PC-3 (cell line): ENCODE results near the gene NLGN3. TPM values are rescaled to one million over a fixed set of nuclear protein-coding genes. Genes with fewer than 3 reads are reported as not detected.

Experiments used
- ATAC-seq: fragments of 200-7000 bp; cut with Tn5 transposase; 2 replicates; pipeline ENCODE4 v1.9.1; 2020; ENCODE audit warnings: mild to moderate bottlenecking, moderate library complexity
- BruUV-seq: library from RNA; stranded (reverse); fragments of 400-500 nt; replicated peaks from 2 replicates; lab custom pipeline; 2021; lab: Mats Ljungman, UMichigan
- CTCF ChIA-PET: fragments of 300-600 bp; sonication (Branson Sonifier 250); formaldehyde crosslinking; loops from one replicate; lab custom pipeline; 2022; ENCODE audit warnings: antibody characterized with exemption; lab: Charles Lee
- POLR2A ChIA-PET: fragments of 300-600 bp; sonication (Branson Sonifier 250); formaldehyde crosslinking; loops from one replicate; lab custom pipeline; 2022; ENCODE audit warnings: antibody characterized with exemption; ENCODE audit not compliant: unreplicated experiment; lab: Charles Lee
- DNase-seq: peaks from one replicate; pipeline ENCODE4 v3.0.0-alpha.2; 2015
- H2AFZ ChIP-seq: fragments of 300-600 bp; sonication (generic); 2 replicates; pipeline ENCODE4 v1.6.0; 2016; ENCODE audit warnings: antibody characterized with exemption, low read length
- H3F3A ChIP-seq: fragments of 300-600 bp; sonication (generic); one replicate; pipeline ENCODE4 v1.6.0; 2017; ENCODE audit warnings: antibody characterized with exemption, low read length, control low read depth, mild to moderate bottlenecking; ENCODE audit not compliant: unreplicated experiment
- H3K27ac ChIP-seq: fragments of 300-600 bp; sonication (generic); 2 replicates; pipeline ENCODE4 v1.5.1; 2016; ENCODE audit warnings: mild to moderate bottlenecking, low read length
- H3K27me3 ChIP-seq: fragments of 300-600 bp; sonication (generic); 2 replicates; pipeline ENCODE4 v1.6.1; 2016; ENCODE audit warnings: low read length, mixed read lengths
- H3K36me3 ChIP-seq: fragments of 300-600 bp; sonication (generic); 2 replicates; pipeline ENCODE4 v1.6.1; 2016; ENCODE audit warnings: low read depth, mixed run types, low read length, mixed read lengths
- H3K4me1 ChIP-seq: fragments of 300-600 bp; sonication (generic); 2 replicates; pipeline ENCODE4 v1.5.1; 2016; ENCODE audit warnings: low read length; ENCODE audit not compliant: insufficient read depth
- H3K4me2 ChIP-seq: fragments of 300-600 bp; sonication (generic); 2 replicates; pipeline ENCODE4 v1.6.0; 2016; ENCODE audit warnings: low read length
- H3K4me3 ChIP-seq: fragments of 300-600 bp; sonication (generic); 2 replicates; pipeline ENCODE4 v1.5.1; 2016; ENCODE audit warnings: mild to moderate bottlenecking, low read length, mixed read lengths
- H3K79me2 ChIP-seq: fragments of 300-600 bp; sonication (generic); 2 replicates; pipeline ENCODE4 v1.6.1; 2017; ENCODE audit warnings: low read length, mixed read lengths
- H3K9ac ChIP-seq: fragments of 300-600 bp; sonication (generic); 2 replicates; pipeline ENCODE4 v1.6.0; 2016; ENCODE audit warnings: mild to moderate bottlenecking, low read length
- H3K9me2 ChIP-seq: fragments of 300-600 bp; sonication (generic); replicated peaks from 2 replicates; pipeline ENCODE4 v1.6.1; 2016; ENCODE audit warnings: mixed run types, low read length, mixed read lengths
- H3K9me3 ChIP-seq: fragments of 300-600 bp; sonication (generic); 2 replicates; pipeline ENCODE4 v1.6.1; 2016; ENCODE audit warnings: low read length, mixed read lengths
- H4K20me1 ChIP-seq: fragments of 300-600 bp; sonication (generic); 2 replicates; pipeline ENCODE4 v1.6.1; 2016; ENCODE audit warnings: low read length, mixed read lengths
- EZH2 ChIP-seq: fragments of 300-600 bp; sonication (generic); IDR thresholded peaks from one replicate; pipeline ENCODE4 v1.6.1; 2017; ENCODE audit warnings: antibody characterized with exemption, mild to moderate bottlenecking, low read length; ENCODE audit not compliant: unreplicated experiment
- EZH2phosphoT487 ChIP-seq: fragments of 300-600 bp; sonication (generic); IDR thresholded peaks from 2 replicates; pipeline ENCODE4 v1.6.1; 2018; ENCODE audit warnings: mild to moderate bottlenecking, antibody characterized with exemption, low read length, borderline replicate concordance
- intact Hi-C: fragments of 100-400 bp; cut with micrococcal nuclease; formaldehyde crosslinking; loops from 2 replicates; pipeline ENCODE4 v1.9.0; 2023
- total RNA-seq: library from RNA; depleted of rRNA; stranded (reverse); fragments of >200 nt; gene quantifications from 2 replicates; pipeline ENCODE4 v1.2.3, GENCODE V29; 2014
- TF ChIP-seq, protein P1 (sequence below): fragments of 300-600 bp; sonication (generic); conservative IDR thresholded peaks from 2 replicates; pipeline ENCODE4 v1.5.1; 2017; ENCODE audit warnings: antibody characterized with exemption, low read depth, mild to moderate bottlenecking, low read length

Gene NLGN3
- total RNA-seq, 1 experiment from 2014 or later, result 0.29 TPM

- H4K20me1 ChIP-seq, result no peaks in the 10 kb centered on the region
- no peaks in the 10 kb centered on the region for H3K9me2 ChIP-seq
- H3K27ac ChIP-seq, result no peak overlapping the region
- no peaks in the 10 kb centered on the region for H3F3A ChIP-seq
- H3K36me3 ChIP-seq, result no peaks in the 10 kb centered on the region
- CTCF ChIA-PET, result no interaction called here
- no peak overlapping the region for H2AFZ ChIP-seq
- TF ChIP-seq EZH2, result no peak
- TF ChIP-seq, protein P1, sequence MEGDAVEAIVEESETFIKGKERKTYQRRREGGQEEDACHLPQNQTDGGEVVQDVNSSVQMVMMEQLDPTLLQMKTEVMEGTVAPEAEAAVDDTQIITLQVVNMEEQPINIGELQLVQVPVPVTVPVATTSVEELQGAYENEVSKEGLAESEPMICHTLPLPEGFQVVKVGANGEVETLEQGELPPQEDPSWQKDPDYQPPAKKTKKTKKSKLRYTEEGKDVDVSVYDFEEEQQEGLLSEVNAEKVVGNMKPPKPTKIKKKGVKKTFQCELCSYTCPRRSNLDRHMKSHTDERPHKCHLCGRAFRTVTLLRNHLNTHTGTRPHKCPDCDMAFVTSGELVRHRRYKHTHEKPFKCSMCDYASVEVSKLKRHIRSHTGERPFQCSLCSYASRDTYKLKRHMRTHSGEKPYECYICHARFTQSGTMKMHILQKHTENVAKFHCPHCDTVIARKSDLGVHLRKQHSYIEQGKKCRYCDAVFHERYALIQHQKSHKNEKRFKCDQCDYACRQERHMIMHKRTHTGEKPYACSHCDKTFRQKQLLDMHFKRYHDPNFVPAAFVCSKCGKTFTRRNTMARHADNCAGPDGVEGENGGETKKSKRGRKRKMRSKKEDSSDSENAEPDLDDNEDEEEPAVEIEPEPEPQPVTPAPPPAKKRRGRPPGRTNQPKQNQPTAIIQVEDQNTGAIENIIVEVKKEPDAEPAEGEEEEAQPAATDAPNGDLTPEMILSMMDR, result no peak
- no peak for TF ChIP-seq EZH2phosphoT487
- intact Hi-C loops, result no loop called here
- no peaks in the 10 kb centered on the region for H3K79me2 ChIP-seq
- ATAC-seq, result no peak
- no peak for DNase-seq
- H3K9me3 ChIP-seq, result no peaks in the 10 kb centered on the region
- no TSS peak for BruUV-seq
- H3K4me1 ChIP-seq, result no peaks in the 10 kb centered on the region
- H3K4me2 ChIP-seq, result no peak overlapping the region
- POLR2A ChIA-PET, result no interaction called here
- no peak overlapping the region for H3K4me3 ChIP-seq
- no peak overlapping the region for H3K9ac ChIP-seq
- H3K27me3 ChIP-seq, result no peaks in the 10 kb centered on the region
Observed at GRCh38 chrX:71164071-71164470, 19.4 kb downstream of the NLGN3 start.

DNA sequence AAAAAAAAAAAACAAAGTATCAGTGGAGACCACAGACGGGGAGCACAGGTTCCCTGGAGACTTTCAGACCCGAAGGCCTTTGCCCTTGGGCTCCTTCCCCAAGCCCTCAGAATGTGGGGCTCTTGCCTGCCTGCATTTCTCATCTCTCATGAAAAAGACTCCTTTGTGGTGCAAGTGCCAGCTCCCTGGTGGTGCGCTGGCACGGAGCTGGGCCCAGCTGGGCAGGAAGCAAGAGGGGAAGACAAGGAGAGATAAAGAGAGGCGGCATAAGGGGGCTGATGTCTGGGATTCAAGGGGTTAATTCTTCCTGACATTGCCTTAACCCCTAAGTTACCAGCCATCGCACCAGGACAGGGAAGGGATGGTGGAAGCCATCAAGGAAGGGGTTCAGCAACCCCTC is 21.8 kb downstream of the NLGN3 start:
- no TSS peak for BruUV-seq
- no peak for DNase-seq
- Histone ChIP-seq H3F3A (no peaks in the 10 kb centered on the region), H3K36me3 (no peaks in the 10 kb centered on the region), H3K9me3 (no peaks in the 10 kb centered on the region), H4K20me1 (no peaks in the 10 kb centered on the region), H3K9ac (no peak overlapping the region), H3K27ac (no peak overlapping the region), H3K79me2 (no peaks in the 10 kb centered on the region), H3K4me1 (no peaks in the 10 kb centered on the region), H3K4me2 (no peak overlapping the region), H3K9me2 (no peaks in the 10 kb centered on the region), H3K27me3 (no peaks in the 10 kb centered on the region), H3K4me3 (no peak overlapping the region), H2AFZ (no peak overlapping the region)
- ChIA-PET POLR2A (no interaction called here), CTCF (no interaction called here)
- no peak for ATAC-seq
- intact Hi-C loops, result no loop called here
- TF ChIP-seq EZH2, result no peak
- TF ChIP-seq EZH2phosphoT487, result no peak
- TF ChIP-seq, protein P1, result no peak

DNA sequence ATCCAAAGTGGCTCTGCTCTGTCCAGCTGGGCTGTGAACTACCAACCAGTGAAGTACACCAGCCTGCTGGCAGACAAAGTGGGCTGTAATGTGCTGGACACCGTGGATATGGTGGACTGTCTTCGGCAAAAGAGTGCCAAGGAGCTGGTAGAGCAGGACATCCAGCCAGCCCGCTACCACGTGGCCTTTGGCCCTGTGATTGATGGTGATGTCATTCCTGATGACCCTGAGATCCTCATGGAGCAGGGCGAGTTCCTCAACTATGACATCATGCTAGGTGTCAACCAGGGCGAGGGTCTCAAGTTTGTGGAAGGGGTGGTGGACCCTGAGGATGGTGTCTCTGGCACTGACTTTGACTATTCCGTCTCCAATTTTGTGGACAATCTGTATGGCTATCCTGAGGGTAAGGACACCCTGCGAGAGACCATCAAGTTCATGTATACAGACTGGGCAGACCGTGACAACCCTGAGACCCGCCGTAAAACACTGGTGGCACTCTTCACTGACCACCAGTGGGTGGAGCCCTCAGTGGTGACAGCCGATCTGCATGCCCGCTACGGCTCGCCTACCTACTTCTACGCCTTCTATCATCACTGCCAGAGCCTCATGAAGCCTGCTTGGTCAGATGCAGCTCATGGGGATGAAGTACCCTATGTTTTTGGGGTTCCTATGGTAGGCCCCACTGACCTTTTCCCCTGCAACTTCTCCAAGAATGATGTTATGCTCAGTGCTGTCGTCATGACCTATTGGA is 22.6 kb downstream of the NLGN3 start:
- Histone ChIP-seq H3K9me3 (no peaks in the 10 kb centered on the region), H3K4me3 (no peak overlapping the region), H3K79me2 (no peaks in the 10 kb centered on the region), H3K27ac (no peak overlapping the region), H3K27me3 (no peaks in the 10 kb centered on the region), H3K36me3 (no peaks in the 10 kb centered on the region), H2AFZ (no peak overlapping the region), H3K4me1 (no peaks in the 10 kb centered on the region), H4K20me1 (no peaks in the 10 kb centered on the region), H3K9ac (no peak overlapping the region), H3F3A (no peaks in the 10 kb centered on the region), H3K4me2 (no peak overlapping the region), H3K9me2 (no peaks in the 10 kb centered on the region)
- no peak for ATAC-seq
- intact Hi-C loops, result no loop called here
- BruUV-seq, result no TSS peak
- DNase-seq, result no peak
- ChIA-PET POLR2A (no interaction called here), CTCF (no interaction called here)
- TF ChIP-seq, protein P1, result no peak
- TF ChIP-seq EZH2, result no peak
